CD4-positive, alpha-beta T cell treated with Interleukin-17A for 1 hour (primary cell): ENCODE data around the gene GRP.

ENCODE experiments used
- DNase-seq: peaks from one replicate; pipeline ENCODE4 v3.0.0-alpha.2; 2020

Gene GRP

DNA sequence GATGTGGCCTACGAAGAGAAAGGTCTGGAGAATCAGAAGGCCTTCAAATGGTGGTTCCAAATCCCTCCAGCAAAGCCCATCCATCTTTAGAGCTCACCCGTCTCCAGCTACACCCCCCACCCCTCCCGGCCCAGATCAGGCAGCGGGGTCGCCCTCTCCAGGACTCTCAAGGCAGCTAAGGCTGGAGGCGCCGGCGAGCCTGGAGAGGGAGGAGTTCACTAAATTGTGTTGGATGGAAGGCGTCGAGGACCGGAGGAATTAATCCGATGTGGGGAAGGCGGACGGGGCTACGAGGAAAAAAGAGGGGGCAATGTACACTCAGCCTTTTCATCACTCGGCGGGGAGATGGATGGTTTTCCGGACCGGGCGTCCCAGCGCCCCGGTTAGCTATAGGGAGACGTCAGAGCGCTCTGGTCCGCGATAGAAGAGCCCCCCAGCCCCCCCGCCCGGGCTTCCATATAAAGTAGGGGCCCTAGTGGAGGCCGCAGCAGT lies at the start of gene GRP:
TSS of gene GRP (plus strand) at position 487 of the 492 bp plus-strand sequence. CDS start 108 bp downstream, outside the sequence.
- DNase-seq: no peak

DNA sequence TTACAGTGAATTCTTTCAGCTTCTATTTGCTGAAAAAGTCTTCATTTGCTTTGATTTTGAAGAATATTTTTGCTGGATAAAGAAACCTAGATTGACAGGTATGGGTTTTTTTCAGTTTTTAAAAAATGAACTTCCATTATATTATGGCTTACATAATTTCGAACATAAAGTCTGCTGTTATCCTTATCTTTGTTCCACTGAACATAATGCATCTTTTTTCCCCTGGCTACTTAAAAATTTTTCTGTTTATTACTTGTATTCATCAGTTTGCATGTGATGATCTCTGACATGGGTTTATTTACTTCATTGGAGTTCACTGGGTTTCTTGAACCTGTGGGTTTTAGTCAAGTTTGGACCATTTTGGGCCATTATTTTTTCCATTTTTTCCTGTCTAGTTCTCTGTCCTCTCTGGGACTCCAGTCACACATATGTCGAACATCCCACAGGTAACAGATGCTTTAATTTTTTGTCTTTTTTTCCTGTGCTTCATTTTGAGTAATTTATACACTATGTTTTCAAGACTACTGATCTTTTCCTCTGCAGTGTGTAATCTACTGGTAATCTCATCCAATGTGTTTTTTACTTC lies 47.2 kb upstream of the GRP start:
- DNase-seq: no peak

DNA sequence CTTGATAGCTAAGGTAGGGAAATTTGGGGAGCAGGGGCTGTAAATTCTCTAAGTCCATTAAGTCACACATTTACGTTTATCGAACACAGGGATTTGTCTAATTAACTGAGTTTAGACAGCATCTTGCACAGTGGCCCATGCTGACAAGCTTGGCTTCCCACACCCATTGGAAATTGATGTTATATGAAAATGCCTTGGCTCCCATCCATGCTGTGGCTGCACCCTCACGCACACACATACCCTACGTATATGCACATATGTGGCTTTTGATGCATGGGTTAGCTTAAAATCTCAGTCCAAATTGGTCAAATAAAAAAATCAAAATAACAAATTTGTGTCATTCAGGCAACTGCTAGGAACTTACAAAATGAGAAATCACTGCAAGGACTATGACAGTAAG lies 42.5 kb upstream of the GRP start:
- no peak for DNase-seq

DNA sequence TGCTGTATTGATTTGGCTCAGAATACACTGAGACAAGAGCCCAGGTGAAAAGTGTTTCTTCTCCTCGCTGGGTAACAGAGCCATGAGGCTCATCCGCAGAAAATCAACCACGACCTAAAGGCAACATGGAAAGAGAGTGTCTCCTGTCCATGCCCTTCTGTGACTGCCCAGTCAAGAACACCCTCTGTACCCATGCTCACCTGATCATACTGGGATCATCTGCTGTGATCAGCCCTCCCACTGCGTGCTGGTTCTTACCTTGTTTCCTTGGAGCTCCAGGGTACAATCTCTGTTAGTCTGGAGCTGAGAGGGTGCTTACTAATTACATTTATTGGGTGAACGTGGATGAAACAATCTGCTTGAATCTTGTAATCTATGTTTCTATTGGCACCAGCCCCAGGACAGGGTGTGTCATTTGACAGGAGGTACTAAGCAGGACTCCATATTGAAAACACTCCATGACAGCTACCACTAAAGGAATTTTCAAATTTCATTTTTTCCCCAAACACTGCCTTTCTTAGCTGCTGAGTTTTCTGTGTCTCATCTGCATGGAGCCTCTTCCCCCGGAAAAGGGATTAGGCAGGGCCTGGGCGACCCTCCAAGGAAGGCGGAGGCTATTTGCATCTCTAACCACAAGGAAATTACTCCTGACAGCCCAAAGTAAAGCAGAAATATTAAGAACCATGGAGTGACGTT lies 39.7 kb upstream of the GRP start:
- no peak for DNase-seq

DNA sequence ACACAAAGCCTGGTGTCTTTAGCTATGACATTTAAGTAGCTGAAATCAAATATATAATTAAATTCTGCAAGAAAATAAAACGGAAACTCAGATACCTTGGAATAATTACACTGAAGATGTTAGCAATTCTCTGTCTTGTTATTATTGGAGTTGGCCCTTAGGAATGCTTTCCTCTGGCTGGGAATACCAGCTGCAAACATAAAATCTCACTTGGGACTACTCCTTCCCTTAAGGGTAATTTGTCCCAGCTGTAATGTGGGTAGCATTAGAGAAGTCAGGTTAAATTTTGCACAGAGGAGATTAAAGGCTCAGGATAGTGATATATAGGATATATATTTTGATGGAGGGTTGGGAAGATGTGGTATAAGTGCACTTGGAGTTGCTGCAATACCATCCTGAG lies 37.3 kb upstream of the GRP start:
- DNase-seq: no peak

DNA sequence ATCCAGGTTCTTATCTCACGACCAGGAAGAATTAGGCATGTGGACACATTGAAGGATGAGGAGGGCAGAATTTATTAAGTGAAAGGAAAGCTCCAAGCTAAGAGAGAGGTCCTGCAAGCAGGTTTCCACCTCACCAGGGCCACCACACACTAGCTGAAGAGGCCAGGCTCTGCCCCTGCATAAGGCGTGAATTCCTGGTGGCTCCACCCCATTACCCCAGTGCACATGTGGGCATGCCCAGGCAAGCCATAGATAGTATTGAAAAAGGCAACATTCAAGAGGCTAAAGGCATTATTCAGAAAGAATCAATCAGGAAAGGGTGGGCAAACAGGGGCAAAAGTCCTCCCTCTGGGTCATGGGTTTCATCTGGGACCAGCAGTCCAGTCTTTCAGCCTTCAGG lies 30.9 kb upstream of the GRP start:
- no peak for DNase-seq

DNA sequence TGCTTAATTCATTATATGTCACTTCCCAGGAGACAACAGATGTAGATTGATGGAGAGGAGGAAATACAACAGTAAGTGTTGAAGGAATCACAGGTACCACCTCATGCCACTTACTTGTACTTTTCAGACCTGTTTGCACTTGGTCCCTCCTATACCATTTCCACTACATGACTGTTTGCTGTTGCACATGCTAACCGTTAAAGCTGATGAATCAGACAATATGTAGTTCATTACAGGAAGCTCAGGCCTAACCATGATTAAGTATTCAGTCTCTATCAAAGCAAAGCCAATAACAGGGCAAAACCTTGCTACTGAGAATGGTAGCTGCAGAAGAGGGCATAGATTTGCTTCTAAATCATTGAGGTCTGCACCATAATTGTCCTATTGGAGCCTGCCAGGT lies 30.2 kb upstream of the GRP start:
- no peak for DNase-seq

DNA sequence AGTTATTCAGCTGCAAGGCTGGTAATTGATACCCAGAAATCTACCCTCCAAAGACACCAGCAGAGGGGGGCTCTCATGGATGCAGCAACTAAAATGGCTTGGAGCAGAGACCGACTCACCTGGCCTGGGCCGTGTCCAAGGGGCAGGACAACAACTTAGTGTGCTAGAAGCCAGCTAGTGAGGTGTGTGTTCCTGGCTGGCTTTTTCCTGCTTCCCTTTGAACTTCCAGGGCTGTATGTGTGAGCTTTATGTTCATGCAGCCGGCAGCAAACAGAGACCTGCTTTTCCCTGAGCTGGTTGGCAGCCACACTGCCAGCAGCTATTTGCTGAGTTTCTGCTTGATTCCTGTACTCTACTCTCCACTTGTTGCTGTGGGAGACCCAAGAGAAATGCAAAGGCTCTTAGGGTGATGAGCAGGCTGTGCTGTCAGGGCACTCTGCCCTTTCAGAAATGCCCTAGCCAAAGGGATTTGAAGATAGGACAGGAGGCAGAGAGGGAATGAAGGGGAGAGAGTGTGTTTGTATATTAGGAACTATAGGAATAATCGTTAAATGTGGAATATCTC lies 23.7 kb upstream of the GRP start:
- no peak for DNase-seq

DNA sequence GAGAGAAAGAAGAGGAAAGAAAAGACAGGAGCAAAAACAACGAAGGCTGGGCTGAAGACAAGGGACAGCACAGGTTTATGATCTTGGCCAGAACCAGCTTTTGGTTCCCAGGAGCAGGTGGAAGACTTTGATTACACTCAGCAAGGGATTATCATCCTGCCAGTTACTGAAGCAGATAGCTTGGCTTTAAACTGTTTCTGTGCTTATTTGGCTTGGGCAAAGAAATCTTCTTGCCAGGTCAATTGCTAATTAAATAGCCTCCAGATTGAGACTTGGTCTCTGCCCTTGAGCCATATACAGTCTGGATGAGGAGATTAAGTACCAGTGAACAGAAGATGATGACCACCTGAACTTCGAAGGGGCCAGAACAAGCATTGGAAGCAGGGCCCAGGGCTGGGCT lies 22.3 kb upstream of the GRP start:
- no peak for DNase-seq

DNA sequence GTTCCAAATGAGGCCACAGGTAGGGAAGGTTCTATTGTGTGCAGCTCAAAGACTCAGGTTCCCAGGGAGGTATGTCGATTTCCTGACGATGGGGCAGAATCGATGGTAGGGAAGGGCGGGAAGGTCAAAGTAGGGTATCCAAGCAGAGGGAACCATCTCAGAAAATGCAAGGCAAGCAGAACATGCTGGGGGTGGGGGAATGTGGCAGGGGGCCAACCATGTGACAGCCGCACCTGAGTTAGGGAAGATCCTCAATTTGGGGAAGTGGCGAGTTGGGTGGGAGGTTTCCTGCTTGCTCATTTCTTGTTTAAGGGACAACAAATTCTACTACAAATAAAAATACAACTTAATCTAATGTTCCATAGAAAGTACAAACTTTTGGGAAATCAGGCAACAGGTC lies 21.7 kb upstream of the GRP start:
- DNase-seq: no peak

DNA sequence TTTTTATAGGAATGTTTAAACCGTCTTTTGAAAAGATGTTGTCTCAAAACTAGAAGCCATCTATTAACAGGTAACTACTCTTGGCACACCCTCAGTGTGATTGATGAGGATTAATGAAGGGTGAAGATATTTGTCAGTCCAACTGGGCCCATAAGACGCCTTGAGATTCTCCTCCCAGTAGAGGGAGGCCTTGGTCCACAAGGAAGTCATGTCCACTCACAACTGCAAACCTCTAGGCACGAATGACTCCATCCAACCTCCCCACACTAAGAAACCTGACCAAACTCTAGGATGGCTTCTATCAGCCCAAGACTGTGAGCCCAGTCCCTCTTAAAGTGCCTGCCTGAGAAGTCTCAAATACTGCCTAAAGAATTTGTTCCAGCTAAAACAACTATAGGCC lies 19.2 kb upstream of the GRP start:
- no peak for DNase-seq

DNA sequence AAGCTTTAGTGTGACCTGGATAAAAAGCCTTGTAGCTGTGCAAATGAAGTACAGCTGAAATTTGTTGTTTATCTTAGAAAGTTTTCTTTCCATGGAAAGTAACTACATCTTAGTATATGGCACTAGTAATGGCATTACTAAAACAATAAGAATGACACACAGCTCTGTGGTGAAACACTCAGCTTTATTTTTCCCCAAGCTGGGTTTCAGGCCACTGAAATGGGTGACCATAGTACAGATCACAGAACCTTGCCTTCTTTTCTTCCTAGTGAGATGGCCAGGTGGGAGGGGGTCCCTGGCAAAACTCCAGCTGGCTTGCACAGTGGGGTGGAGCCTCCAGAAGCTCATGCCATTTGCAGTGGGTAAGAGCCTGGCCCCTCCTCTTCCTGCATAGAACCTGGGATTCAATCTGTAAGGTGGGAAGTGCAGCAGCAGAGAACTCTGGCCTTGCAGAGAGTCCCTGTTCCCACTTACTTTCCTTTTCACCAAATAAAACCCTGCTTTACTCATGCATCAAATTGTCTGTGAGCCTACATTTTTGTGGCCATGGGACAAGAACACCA lies 17.6 kb upstream of the GRP start:
- no peak for DNase-seq

DNA sequence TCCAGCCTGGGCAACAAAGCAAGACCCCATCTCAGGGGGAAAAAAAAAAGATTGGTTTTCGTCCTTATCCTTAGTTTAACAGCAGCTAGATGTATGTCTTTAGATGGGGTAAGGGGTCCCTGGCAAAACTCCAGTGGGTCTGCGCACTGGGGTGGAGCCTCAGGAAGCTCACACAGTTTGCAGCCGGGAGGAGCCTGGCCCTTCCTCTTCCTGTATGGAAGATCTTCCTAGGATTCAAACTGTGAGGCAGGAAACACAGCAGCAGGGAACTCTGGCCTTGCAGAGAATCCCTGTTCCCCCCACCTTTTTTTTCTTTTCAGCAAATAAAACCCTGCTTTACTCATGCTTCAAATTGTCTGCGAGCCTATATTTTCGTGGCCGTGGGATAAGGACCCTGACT lies 12.5 kb upstream of the GRP start:
- no peak for DNase-seq

DNA sequence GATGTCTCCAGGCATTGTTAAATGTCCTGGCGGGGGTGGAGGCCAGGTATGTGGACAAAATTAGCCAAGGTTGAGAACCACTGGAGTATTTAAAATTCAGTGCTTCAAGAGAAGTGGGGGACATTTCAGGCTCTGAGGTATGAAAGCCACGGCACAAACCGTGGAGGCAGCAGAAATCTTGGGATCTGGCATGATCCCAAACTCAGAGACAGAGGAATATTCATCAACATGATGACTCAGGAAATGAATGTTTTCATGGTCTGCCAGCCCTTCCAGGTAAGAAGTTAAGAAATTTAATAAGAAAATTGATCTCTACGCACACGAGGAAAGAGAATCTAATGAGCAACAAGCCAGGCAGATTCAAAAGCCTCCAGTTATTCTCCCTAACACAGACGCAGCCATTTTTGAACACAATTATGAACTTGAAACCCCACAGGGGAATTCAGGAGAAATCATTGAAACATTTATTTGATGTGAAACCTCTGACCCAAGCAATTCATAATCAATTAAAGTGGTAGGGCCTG lies 11.3 kb upstream of the GRP start:
- DNase-seq: no peak

DNA sequence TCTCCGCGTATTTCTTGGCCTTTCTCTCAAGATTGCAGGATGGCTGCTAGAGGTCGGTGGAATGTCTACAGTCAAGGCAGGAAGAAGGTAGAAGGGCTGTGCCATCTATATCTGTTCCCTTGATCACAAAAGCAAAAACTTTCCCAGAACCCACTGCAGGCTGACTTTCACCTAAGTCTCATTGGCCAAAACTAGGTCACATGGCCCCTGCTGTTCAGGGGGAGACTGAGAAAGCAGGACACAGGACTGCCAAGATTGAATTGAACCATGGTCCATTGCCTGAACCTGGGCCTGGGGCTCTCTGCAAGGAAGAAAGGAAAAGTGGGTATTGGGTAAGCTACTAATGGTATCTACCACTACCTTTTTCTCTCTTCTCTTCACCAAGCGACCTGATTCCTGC lies 9.7 kb upstream of the GRP start:
- DNase-seq: no peak

DNA sequence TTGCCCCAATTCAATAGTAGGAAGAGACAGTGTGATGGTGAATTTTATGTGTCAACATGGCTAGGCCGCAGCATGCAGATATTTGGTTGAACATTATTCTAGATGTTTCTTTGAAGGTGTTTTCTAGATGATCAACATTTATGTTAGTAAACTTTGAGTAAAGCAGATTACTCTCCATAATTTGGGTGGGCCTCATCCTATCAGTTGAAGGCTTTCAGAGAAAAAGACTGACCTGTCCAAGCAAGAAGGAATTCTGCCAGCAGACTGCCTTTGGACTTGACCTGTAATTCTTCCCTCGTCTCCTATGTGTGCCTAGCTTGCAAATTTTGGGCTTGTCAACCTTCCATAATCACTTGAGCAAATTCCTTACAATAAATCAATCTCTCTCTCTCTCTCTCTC lies 8.3 kb upstream of the GRP start:
- DNase-seq: no peak

DNA sequence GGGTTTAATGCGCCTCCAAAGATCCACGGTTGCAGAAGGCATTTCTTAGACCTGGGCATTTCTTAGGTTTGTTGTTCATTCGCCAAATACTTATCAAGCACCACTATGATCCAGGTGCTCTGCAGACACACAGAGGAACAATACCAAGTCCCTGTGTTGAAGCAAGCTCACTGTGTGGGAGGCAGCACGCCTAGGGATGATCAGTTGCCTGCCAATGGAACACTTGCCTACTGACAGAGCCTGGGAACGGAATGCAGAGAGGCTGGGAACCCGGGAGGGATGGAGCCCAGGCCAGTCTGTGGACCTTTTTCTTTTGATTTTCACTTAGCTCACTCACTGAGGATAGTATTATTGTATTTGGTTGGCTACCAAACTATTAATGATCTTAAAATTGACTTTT lies 1.9 kb upstream of the GRP start:
- no peak for DNase-seq

DNA sequence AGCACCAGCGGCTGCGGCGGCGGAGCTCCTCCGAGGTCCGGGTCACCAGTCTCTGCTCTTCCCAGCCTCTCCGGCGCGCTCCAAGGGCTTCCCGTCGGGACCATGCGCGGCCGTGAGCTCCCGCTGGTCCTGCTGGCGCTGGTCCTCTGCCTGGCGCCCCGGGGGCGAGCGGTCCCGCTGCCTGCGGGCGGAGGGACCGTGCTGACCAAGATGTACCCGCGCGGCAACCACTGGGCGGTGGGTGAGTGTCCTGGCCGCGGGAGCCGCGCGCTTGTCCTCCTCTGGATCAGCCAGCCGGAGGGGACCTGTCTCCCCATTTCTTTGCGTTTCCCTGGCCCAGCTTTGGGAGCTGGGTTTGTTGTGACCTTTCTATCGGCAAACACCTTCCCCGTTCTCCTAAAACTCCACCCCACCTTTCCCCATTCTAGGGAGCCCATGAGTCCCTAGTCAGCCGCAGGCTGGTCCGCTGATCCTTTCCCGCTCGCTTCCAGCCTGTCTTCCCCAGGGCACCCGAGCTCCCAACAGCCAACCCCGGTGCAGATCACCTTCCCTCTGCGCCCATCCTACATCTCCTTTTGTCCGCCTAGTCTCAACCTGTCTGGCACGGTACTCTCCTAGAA lies 316 bp downstream of the GRP start:
- DNase-seq: no peak

DNA sequence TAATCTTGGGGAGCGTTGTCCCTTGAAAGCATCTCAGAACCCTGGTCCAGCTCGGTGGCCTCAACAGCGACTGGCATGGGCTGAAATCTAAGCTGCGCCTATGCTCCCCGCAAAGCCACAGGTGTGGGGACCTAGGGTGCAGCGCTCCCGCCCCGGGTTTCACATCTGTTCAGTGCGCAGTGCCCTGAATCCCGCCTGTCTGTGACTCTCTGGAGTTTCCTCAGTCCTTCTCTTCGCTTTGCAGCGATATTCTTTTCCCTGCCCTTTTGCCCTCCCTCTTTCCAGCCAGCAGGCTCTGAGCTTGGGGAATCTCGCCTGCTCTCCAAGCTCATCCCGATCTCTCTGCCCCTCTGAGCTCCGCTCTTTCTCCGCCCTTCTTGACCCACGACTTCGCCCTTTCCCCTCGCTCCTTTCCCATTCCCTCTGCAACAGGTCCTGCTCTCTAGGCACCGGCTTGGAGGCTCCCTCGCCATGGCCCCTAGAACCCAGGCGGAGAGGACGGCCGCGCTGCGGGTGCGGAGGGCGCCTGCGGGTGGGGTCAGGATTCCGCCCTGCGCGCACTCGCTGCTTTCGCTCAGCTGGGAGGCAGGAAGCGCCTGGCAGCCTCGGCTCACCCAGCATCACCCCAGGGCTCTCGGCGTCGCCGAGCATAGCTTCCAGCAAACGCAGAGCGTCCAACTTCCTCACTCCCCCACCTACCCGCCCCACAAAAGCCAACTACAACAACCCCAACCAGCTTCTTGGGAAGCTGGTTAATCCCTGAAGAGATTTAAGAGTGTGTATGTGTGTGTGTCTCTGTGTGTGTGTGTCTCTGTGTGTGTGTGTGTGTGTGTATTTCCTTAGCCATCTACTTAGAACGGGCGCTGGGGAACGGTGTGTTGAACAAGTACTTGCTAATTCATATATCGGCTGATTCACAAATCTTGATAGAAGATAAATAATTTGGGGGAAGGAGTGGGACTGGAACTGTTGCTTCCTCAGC lies 1.1 kb downstream of the GRP start:
- no peak for DNase-seq

DNA sequence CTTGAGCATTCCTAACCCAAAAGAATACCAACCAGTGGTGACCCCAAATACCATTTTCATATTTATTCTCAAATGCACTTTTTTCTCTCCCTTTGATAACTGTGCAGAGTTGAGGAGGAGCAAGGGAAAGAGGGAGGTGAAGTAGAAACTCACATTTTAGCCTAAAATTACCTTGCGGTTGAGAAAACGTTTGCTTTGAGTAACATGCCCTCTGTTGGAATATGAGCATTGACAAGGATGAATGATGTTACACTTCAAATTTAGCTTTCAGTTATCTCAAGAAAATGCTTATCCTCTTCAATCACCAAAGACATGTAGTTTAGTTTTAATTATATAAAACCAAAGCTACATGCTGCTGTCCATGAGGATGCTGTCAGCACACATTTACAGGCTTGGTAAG lies 2.4 kb downstream of the GRP start:
- DNase-seq: no peak

DNA sequence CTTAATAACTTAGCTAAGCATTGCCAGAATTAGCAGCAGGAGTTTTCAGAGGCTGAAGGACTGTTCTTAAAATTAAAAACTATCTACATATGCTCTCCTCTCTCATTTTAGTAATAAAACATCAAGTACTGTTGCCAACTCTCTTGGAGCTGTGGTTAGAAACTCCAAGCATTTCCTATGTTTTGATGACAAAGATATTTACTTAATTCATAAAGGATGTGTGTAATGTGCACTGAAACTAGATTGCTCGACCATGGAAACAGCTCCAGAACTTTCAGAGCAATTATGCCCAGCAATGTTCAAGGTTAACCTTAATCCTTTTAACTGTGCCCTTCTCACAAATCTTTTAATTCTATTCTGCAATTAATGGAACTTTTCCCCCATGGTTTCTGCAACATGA lies 8.4 kb downstream of the GRP start:
- DNase-seq: no peak

DNA sequence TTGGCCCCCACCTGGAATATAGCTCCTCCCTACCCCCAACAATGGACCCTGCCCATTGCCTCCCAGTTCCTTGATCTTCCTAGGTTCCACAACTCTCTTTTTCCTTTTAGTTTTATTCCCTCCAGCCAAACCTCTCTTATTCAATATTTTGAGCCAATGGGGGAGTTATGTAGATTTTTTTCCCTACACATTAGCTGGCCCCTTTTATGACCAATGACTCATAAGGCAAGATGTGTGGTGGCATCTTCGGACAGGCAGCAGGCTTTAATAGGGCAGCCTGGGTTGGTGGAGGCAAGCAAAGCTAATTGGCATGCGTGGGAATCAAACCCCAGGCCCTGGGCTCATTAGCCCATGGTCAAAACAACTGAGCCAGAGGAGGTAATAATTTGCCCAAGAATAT lies 9.2 kb downstream of the GRP start:
- DNase-seq: no peak
